Thoracic aorta (tissue), 2 donors: Measurements from ENCODE around the gene VMAC. TPM values are rescaled to one million over a fixed set of nuclear protein-coding genes. Genes with fewer than 3 reads are reported as not detected.
"Not testable (repeated sequence)": the region's sequence is repeated elsewhere in the genome, so short reads cannot be mapped to it uniquely, and the experiment has no call there.

Experiments
- ATAC-seq: fragments of 150-250 bp; one replicate; pipeline ENCODE4 v1.8.0; 2017; ENCODE audit warnings: low read depth; ENCODE audit not compliant: insufficient number of reproducible peaks, low FRiP score
- DNase-seq: peaks from one replicate; pipeline ENCODE4 v3.0.0-alpha.2; 2020; ENCODE audit warnings: low spot score
- H3K27ac ChIP-seq, 2 donors: fragments of 200-600 bp; sonication (generic); 1 replicate in 1 of 2; 2 replicates in 1 of 2; pipeline ENCODE4 v1.5.1; 2016; ENCODE audit warnings: mild to moderate bottlenecking in 2 of 2, moderate library complexity in 2 of 2
- H3K27me3 ChIP-seq: fragments of 200-600 bp; sonication (generic); replicated peaks from 2 replicates; pipeline ENCODE4 v1.6.0; 2016; ENCODE audit warnings: mild to moderate bottlenecking; ENCODE audit not compliant: insufficient read depth
- H3K36me3 ChIP-seq: fragments of 200-600 bp; sonication (generic); one replicate; pipeline ENCODE4 v1.5.1; 2016
- H3K4me1 ChIP-seq, 2 donors: fragments of 200-600 bp; sonication (generic); 1 replicate in 1 of 2; 2 replicates in 1 of 2; pipeline versions ENCODE4 v1.5.1 to v1.6.0; 2016; ENCODE audit warnings: low read depth in 2 of 2, mild to moderate bottlenecking in 1 of 2; ENCODE audit not compliant: control insufficient read depth in 1 of 2
- H3K4me3 ChIP-seq: fragments of 200-600 bp; sonication (generic); 2 replicates; pipeline ENCODE4 v1.5.1; 2016; ENCODE audit warnings: mild to moderate bottlenecking
- H3K9me3 ChIP-seq: fragments of 200-600 bp; sonication (generic); 2 replicates; pipeline ENCODE4 v1.5.1; 2016
- total RNA-seq, 2 donors: library from RNA; depleted of rRNA; stranded (reverse); fragments of >200 nt; gene quantifications; one replicate each; pipeline versions ENCODE4 v1.1.0 to v1.2.3, GENCODE V29; 2016
- TF ChIP-seq, protein P1 (sequence below): fragments of 200-600 bp; sonication (generic); IDR thresholded peaks from one replicate; pipeline ENCODE4 v1.5.1; 2019; ENCODE audit warnings: antibody characterized with exemption

VMAC gene
- total RNA-seq, 2 donors from 2014 or later: 13.3 to 13.6 TPM

DNA sequence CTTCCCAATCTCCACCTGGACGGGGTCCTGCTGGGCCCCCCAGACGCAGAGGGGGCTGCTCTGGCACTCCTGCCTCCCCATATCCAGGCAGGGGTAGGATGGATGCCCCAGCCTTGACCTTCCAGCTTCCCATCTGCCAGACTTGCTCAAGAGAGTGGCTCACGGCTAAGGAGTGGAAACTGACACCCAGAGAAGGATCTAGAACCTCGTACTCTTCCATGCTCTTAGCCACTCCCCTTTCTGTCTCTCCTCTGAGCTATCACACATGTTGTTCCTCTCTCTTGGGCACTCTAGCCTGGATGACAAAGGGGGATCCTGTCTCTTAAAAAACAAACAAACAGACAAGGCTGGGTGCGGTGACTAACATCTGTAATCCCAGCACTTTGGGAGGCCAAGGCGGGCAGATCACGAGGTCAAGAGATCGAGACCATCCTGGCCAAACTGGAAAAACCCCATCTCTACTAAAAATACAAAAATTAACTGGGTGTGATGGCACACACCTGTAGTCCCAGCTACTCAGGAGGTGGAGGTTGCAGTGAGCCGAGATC lies 22.2 kb upstream of the VMAC start:
- Histone ChIP-seq H3K36me3 (no peaks in the 10 kb centered on the region), H3K4me1 (peaks cover 8 to 14% of the 10 kb centered on the region in 2 donors), H3K27me3 (peaks cover 8% of the 10 kb centered on the region), H3K27ac (no peak overlapping the region), H3K4me3 (no peak overlapping the region), H3K9me3 (no peaks in the 10 kb centered on the region)
- no peak for DNase-seq
- ATAC-seq: no peak
- TF ChIP-seq, protein P1, sequence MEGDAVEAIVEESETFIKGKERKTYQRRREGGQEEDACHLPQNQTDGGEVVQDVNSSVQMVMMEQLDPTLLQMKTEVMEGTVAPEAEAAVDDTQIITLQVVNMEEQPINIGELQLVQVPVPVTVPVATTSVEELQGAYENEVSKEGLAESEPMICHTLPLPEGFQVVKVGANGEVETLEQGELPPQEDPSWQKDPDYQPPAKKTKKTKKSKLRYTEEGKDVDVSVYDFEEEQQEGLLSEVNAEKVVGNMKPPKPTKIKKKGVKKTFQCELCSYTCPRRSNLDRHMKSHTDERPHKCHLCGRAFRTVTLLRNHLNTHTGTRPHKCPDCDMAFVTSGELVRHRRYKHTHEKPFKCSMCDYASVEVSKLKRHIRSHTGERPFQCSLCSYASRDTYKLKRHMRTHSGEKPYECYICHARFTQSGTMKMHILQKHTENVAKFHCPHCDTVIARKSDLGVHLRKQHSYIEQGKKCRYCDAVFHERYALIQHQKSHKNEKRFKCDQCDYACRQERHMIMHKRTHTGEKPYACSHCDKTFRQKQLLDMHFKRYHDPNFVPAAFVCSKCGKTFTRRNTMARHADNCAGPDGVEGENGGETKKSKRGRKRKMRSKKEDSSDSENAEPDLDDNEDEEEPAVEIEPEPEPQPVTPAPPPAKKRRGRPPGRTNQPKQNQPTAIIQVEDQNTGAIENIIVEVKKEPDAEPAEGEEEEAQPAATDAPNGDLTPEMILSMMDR: no peak

- not testable (repeated sequence) for H3K27ac ChIP-seq
- H3K4me1 ChIP-seq: peaks cover 8 to 14% of the 10 kb centered on the region in 2 donors
Observed at GRCh38 chr19:5883157-5883873, 21.4 kb upstream of the VMAC start.

DNA sequence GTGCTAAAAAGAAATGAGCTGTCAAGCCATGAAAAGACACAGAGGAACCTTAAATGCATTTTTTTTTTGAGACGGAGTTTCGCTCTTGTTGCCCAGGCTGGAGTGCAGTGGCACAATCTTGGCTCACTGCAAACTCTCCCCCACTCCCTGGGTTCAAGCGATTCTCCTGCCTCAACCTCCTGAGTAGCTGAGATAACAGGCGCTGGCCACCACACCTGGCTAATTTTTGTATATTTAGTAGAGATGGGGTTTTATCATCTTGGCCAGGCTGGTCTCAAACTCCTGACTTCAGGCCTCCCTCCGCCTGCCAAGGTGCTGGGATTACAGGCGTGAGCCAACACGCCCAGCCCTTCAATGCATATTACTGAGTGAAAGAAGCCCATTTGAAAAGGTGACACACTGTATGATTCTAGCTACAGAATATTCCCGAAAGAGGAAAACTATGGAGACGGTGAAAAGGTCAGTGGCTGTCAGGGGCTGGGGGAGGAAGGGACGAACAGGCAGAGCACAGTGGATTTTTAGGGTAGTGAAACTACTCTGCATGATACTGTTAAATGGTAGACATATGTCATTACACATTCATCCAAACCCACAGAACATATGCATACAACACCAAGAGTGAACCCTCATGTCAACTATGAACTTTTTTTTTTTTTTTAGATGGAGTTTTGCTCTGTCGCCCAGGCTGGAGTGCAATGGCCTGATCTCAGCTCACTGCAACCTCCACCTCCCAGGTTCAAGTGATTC lies 20.4 kb upstream of the VMAC start:
- not testable (repeated sequence) for H3K27ac ChIP-seq, H3K9me3 ChIP-seq, H3K4me3 ChIP-seq, H3K27me3 ChIP-seq, ATAC-seq, H3K36me3 ChIP-seq, DNase-seq
- H3K4me1 ChIP-seq: peaks cover 8 to 14% of the 10 kb centered on the region in 2 donors

More at GRCh38 chr19:5883157-5883873, 21.4 kb upstream of the VMAC start:
- not testable (repeated sequence) for H3K9me3 ChIP-seq, H3K27me3 ChIP-seq, ATAC-seq, DNase-seq, H3K36me3 ChIP-seq, H3K4me3 ChIP-seq

DNA sequence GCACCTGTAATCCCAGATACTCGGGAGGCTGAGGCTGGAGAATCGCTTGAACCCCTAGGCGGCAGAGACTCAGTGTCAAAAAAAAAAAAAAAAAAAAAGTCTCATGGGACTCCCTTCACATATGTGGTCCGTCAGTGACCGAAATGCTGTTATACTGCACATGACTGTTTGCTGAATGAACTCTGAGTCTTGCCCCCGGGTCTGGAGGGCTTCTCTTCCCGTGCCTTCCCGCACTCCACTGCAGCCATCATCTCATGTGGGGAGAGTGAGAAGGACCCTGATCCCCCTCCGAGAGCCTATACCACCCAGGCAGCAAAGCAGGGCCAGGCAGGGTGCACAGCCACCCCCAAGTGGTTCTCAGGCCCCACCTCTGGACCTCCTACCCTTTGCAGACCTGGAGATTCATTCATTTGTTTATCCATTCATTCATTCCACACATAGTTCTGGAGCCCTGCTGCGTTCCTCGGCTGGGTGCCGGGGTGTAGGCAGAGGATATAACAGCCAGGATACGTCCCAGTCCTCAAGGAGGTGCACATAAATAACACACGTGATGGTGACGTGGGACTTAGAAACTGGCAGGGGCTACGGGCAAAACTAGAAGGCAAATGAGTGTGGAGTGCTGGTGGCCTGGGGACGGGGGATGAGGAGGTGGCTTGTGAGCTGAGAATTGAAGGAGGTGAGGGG lies 15.2 kb upstream of the VMAC start:
- TF ChIP-seq, protein P1: no peak
- Histone ChIP-seq H3K4me3 (no peak overlapping the region), H3K36me3 (no peaks in the 10 kb centered on the region)

DNA sequence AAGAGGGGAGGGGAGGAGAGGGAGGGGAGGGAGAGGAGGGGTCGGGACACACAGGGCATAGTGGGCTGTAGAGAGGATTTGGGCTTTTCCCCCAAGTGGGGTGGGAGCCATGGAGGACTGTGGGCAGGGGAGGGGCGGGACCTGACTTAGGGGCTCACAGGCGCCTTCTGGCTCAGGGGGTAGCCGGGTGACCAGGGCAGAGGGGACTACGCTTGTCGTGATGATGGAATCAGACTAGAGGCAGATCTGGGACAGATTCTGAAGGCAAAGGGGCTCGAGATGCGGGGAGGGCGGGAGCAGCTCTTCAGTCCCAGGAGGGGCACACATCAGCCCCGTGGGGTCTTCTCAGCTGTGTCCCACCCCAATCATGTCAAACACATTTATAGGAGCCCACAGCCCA lies 14.6 kb upstream of the VMAC start:
- TF ChIP-seq, protein P1: no peak
- H3K27me3 ChIP-seq: no peaks in the 10 kb centered on the region
- peaks cover 8 to 28% of the 10 kb centered on the region in 2 donors for H3K4me1 ChIP-seq
- no peaks in the 10 kb centered on the region for H3K9me3 ChIP-seq
- H3K4me3 ChIP-seq: no peak overlapping the region
- peaks cover 2% of the 10 kb centered on the region for H3K36me3 ChIP-seq
- no peak for ATAC-seq
- no peak overlapping the region for H3K27ac ChIP-seq
- DNase-seq: no peak

More for the DNA sequence above, 15.2 kb upstream of the VMAC start:
- Histone ChIP-seq H3K27ac (no peak overlapping the region), H3K9me3 (no peaks in the 10 kb centered on the region), H3K27me3 (no peaks in the 10 kb centered on the region), H3K4me1 (peaks cover 2 to 21% of the 10 kb centered on the region in 2 donors)
- ATAC-seq (no peak), DNase-seq (no peak)

GRCh38 chr19:5891572-5891937 lies 13.1 kb upstream of the VMAC start:
- Histone ChIP-seq H3K9me3 (no peaks in the 10 kb centered on the region), H3K4me3 (no peak overlapping the region), H3K36me3 (peaks cover 15% of the 10 kb centered on the region), H3K27me3 (no peaks in the 10 kb centered on the region), H3K4me1 (peaks cover 14 to 35% of the 10 kb centered on the region in 2 donors), H3K27ac (no peak overlapping the region)
- ATAC-seq: no peak
- no peak for DNase-seq
- TF ChIP-seq, protein P1: no peak
